Aorta (tissue), 5 donors: ENCODE data around the gene ADAMTS3. TPM values are rescaled to one million over a fixed set of nuclear protein-coding genes. Genes with fewer than 3 reads are reported as not detected.
A peak's percentile ranks its signal among the peaks of the same experiment; 100 is the strongest.

ENCODE experiments used
- ATAC-seq: fragments of 200-7000 bp; cut with Tn5 transposase; one replicate; pipeline ENCODE4 v1.9.1; 2022; ENCODE audit warnings: moderate library complexity; ENCODE audit not compliant: low FRiP score
- DNase-seq, 2 donors: peaks; one replicate each; pipeline ENCODE4 v3.0.0-alpha.2; 2020
- H3K27ac ChIP-seq, 2 donors: one replicate each; pipeline ENCODE4 v1.5.1; 2013; ENCODE audit warnings: low read length in 2 of 2, mild to moderate bottlenecking in 2 of 2, moderate library complexity in 2 of 2, control low read depth in 1 of 2, inconsistent platforms in 1 of 2, low read depth in 1 of 2
- H3K27me3 ChIP-seq, 2 donors: one replicate each; pipeline ENCODE4 v1.6.1; 2013; ENCODE audit warnings: control low read depth in 1 of 2, low read length in 1 of 2, mild to moderate bottlenecking in 1 of 2, moderate library complexity in 1 of 2; ENCODE audit not compliant: insufficient read depth in 2 of 2, control insufficient read depth in 1 of 2
- H3K36me3 ChIP-seq, 2 donors: one replicate each; pipeline ENCODE4 v1.6.1; 2013; ENCODE audit warnings: control low read depth in 1 of 2, low read length in 1 of 2, mild to moderate bottlenecking in 1 of 2; ENCODE audit not compliant: insufficient read depth in 2 of 2, control insufficient read depth in 1 of 2
- H3K4me1 ChIP-seq, 2 donors: one replicate each; pipeline ENCODE4 v1.6.1; 2013; ENCODE audit warnings: low read length in 2 of 2, control low read depth in 1 of 2, mild to moderate bottlenecking in 1 of 2, moderate library complexity in 1 of 2; ENCODE audit not compliant: insufficient read depth in 2 of 2, control insufficient read depth in 1 of 2
- H3K4me3 ChIP-seq, 2 donors: one replicate each; pipeline ENCODE4 v1.5.1; 2013; ENCODE audit warnings: low read length in 2 of 2, control low read depth in 1 of 2, mild to moderate bottlenecking in 1 of 2
- H3K9me3 ChIP-seq: one replicate; pipeline ENCODE4 v1.6.1; 2013; ENCODE audit warnings: mild to moderate bottlenecking, low read length; ENCODE audit not compliant: control insufficient read depth
- WGBS, 2 donors: extraction: QIAGEN DNeasy Blood & Tissue Kit; methylation state at CpG; one replicate each; pipeline ENCODE4 v1.1.7; 2013; 5-methylcytosine and 5-hydroxymethylcytosine counted together
- intact Hi-C, 2 donors: fragments of 100-400 bp; cut with DNase I; formaldehyde crosslinking; loops; one replicate each; pipeline versions ENCODE4 v1.14.2 to v1.15.0; 2022
- polyA plus RNA-seq, 2 donors: library from polyadenylated mRNA; stranded (reverse); fragments of 200-250 nt; gene quantifications; one replicate each; pipeline ENCODE4 v1.2.3, GENCODE V29; 2013
- total RNA-seq, 2 donors: library from RNA; stranded (reverse); fragmentation: NEBNext Ultra II Directional; extraction: Animal tissue kit (Norgen Biotek cat#: 25700); gene quantifications; one replicate each; pipeline ENCODE4 v1.2.1, GENCODE V29; 2021
- donor health status: healthy with polysubstance abuse.
- donor health status: Bipolar disorder and iron deficiency.
- donor health status: DM: no; HTN: no; CAD: no.
- donor health status: DM: no; HTN: no; CAD: no.
- donor health status: DM: yes; HTN: yes; CAD: no.

ADAMTS3 gene
- total and polyA plus RNA-seq, 4 donors, result 0.25 to 5.9 (median 2.5) TPM

DNA sequence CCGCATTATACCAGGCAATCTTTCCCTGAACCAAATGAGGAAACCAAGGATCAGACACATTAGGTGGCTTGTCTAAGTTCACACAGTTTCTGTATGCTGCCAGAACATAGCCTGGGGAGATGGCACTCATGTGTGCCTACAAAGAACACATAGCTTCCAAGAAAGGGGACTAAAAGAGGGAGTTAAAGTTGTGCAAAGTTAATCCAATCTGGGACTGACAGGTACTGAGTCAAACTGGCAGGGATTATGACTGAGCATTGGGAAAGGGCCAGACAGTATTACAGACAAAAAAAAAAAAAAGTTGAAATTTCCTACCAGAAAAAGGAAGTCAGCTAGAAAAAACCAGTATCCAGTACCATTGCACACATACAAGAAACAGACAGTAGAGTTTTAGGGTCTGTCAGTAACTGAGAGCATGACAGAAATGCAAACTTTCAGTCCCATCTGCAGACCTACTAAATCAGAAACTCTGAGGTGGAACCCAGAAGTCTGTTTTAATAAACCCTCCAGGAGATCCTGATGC is 37.2 kb downstream of the ADAMTS3 start:
- Histone ChIP-seq H3K4me1 (no peaks in the 10 kb centered on the region), H3K9me3 (no peaks in the 10 kb centered on the region), H3K4me3 (no peak overlapping the region), H3K36me3 (no peaks in the 10 kb centered on the region), H3K27ac (no peak overlapping the region), H3K27me3 (no peaks in the 10 kb centered on the region)
- ATAC-seq (no peak), DNase-seq (no peak)
- WGBS, 2 donors, result 96 to 98% methylated on average over 1 of the region's 1 CpG
- intact Hi-C loops, result no loop called here

DNA sequence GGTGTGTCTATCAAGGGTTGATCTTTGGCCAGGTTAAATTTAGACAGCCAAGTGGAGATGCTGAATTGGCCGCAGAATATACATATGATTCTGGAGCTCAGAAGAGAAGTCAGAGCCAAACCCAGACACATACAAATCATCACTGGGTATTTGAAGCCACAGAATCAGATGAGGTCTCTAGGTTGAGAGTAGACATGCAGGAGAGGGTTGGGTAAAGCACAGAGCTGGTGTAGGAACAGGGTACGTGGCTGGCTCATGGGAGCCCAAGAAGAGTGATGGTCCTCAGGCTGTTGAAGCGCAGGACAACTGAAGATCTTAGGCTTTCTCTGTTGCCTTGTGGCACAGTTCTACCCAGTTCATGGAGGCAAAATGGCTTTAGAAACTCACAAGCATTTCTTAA is 37.7 kb downstream of the ADAMTS3 start:
- DNase-seq (no peak), ATAC-seq (peak; percentile 48)
- Histone ChIP-seq H3K9me3 (no peaks in the 10 kb centered on the region), H3K27ac (no peak overlapping the region), H3K36me3 (no peaks in the 10 kb centered on the region), H3K27me3 (no peaks in the 10 kb centered on the region), H3K4me3 (no peak overlapping the region), H3K4me1 (no peaks in the 10 kb centered on the region)
- 91 to 94% methylated on average over 3 of the region's 3 CpGs for WGBS, 2 donors
- intact Hi-C loops, result no loop called here

DNA sequence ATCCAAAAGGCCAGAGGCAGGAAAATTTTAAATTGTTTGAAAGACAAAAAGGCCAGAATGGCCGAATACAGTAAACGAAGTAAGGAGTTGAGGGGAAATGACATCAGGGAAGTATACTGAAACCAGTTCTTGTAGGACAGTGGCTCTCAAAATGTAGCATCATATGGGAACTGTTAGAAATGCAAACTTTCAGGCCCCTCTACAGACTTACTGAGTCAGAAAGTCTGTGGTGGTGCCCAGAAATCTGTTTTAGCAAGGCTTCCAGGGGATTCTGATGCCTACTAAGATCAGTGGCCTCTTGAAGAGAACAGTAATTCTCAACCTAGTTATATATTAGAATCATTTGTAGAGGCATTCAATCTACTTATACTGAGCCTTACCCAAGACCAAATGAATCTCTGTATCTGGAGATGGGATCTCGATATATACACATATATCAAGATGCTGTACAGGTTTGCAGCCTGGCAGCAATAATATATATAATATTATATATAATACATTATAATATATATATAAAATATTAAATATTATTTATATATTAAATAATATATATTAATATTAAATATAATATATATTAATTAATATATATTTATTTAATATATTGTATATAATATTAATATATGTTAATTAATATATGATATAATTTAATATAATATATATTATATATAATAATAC is 39.7 kb downstream of the ADAMTS3 start:
- no peak for ATAC-seq
- H3K36me3 ChIP-seq, result no peaks in the 10 kb centered on the region
- H3K27me3 ChIP-seq, result no peaks in the 10 kb centered on the region
- 94 to 95% methylated on average over 3 of the region's 3 CpGs for WGBS, 2 donors
- intact Hi-C loops, result loop anchor here in 1 of 2 donors (5.0 kb wide), 1 partner anchor 62 kb away; no protein-coding TSS in a partner anchor
- H3K9me3 ChIP-seq, result no peaks in the 10 kb centered on the region
- H3K27ac ChIP-seq, result no peak overlapping the region
- no peak for DNase-seq
- H3K4me1 ChIP-seq, result peaks cover 0 to 3% of the 10 kb centered on the region in 2 donors
- H3K4me3 ChIP-seq, result no peak overlapping the region

DNA sequence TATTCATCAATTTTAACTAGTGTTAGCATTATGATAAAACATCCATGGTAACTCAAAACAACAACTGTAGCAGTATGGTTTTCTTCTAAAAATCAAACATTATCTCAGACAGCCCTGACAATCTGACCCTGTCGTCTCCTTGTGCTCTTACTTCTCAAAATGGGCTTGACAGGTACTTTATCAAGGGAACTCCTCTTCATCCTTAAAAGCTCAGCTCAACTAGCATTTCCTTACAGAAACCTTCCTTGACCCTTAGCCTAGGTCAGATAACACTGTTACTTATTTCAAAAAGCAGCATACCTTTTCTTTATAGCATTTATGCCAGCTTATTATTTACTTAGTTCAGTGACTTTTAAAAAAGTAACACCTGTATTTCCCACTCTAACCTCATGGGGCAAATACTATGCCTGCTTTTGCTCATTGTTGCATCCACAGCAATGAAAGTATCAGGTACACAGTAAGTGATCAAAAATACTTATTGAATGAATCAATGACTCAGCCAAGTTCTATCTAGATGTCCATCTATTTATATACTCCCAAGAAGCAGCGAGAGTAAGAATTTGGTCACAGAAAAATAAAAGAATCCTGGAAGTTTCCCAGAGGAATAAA is 41.9 kb downstream of the ADAMTS3 start:
- intact Hi-C loops, result loop anchor here in 1 of 2 donors (5.0 kb wide), 1 partner anchor 60 kb away; no protein-coding TSS in a partner anchor
- Histone ChIP-seq H3K36me3 (no peaks in the 10 kb centered on the region), H3K4me1 (peaks cover 0 to 3% of the 10 kb centered on the region in 2 donors), H3K27ac (no peak overlapping the region), H3K4me3 (no peak overlapping the region), H3K27me3 (no peaks in the 10 kb centered on the region), H3K9me3 (no peaks in the 10 kb centered on the region)
- ATAC-seq (no peak), DNase-seq (no peak)
- 12% methylated on average over 2 of the region's 2 CpGs for WGBS, 2 donors

DNA sequence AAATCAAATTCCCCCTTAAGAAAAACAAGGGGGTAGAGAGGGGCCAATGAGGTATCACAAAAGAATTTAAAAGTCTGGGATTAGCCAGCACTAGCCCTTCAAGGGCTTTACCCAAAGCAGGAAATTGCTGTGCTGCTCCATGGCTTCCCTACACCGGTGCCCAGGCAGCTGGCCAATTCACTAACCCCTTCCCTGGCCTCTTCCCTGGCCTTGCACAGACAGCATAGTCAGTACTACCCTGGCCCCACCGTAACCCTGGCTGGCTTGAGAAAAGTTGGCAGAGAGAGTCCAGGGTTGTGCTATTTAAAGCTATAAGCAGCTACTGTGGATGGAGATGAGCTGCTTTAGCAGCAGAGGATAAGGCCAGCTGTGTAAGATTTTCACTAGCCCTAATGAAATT is 43.1 kb downstream of the ADAMTS3 start:
- intact Hi-C loops, result loop anchor here in 1 of 2 donors (5.0 kb wide), 1 partner anchor 59 kb away; no protein-coding TSS in a partner anchor
- peak; percentile 77 to 86 for DNase-seq
- Histone ChIP-seq H3K4me1 (peaks cover 0 to 3% of the 10 kb centered on the region in 2 donors), H3K27me3 (no peaks in the 10 kb centered on the region), H3K27ac (no peak overlapping the region), H3K4me3 (no peak overlapping the region), H3K36me3 (no peaks in the 10 kb centered on the region), H3K9me3 (no peaks in the 10 kb centered on the region)
- WGBS, 2 donors, result 1 to 5% methylated on average over 2 of the region's 2 CpGs
- peak; percentile 64 for ATAC-seq

DNA sequence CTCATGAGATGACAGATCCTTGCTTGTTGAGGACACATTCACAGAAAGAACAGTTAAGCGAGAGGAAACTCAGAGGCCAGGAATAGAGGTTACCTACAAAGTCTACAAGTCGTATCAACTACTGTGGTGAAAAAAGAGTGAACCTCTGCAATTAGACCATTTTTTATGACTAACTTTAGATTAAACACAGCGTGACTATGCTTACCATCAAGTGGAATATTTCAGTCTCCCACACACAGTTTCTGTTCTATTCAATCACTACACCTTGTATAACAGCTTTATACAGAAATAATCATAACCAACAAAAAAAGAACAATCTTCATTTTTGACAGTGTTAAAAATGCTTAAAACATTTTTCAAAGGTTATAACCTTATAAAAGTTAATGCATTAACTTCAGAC is 46.6 kb downstream of the ADAMTS3 start:
- H3K27me3 ChIP-seq, result no peaks in the 10 kb centered on the region
- DNase-seq (no peak), ATAC-seq (no peak)
- 94 to 97% methylated on average over 3 of the region's 3 CpGs for WGBS, 2 donors
- H3K4me3 ChIP-seq, result no peak overlapping the region
- no peaks in the 10 kb centered on the region for H3K9me3 ChIP-seq
- peaks cover 0 to 3% of the 10 kb centered on the region in 2 donors for H3K4me1 ChIP-seq
- H3K27ac ChIP-seq, result no peak overlapping the region
- no peaks in the 10 kb centered on the region for H3K36me3 ChIP-seq
- intact Hi-C loops, result no loop called here

DNA sequence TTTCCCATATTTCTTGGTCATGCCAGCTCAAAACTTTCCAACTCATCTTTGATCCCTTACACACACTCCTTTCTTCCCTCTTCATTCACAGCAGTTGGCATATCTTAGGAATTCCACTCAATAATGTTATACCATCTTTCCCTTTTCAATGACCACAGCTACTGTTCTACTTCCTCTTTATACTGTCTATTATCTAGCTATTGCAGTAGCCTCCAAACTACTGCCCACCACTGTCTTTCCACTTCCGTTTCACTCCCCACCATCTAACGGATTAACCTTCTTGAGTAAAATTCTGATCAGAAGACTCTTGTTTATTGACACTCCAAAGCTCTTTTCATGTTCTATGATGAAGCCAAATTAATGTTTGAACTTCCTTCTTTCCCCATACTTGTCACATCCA is 55.8 kb downstream of the ADAMTS3 start:
- no peaks in the 10 kb centered on the region for H3K9me3 ChIP-seq
- ATAC-seq (no peak), DNase-seq (no peak)
- H3K4me3 ChIP-seq, result no peak overlapping the region
- H3K36me3 ChIP-seq, result no peaks in the 10 kb centered on the region
- 92% methylated on average over 2 of the region's 2 CpGs for WGBS, 2 donors
- intact Hi-C loops, result no loop called here
- H3K27me3 ChIP-seq, result no peaks in the 10 kb centered on the region
- no peak overlapping the region for H3K27ac ChIP-seq
- no peaks in the 10 kb centered on the region for H3K4me1 ChIP-seq

DNA sequence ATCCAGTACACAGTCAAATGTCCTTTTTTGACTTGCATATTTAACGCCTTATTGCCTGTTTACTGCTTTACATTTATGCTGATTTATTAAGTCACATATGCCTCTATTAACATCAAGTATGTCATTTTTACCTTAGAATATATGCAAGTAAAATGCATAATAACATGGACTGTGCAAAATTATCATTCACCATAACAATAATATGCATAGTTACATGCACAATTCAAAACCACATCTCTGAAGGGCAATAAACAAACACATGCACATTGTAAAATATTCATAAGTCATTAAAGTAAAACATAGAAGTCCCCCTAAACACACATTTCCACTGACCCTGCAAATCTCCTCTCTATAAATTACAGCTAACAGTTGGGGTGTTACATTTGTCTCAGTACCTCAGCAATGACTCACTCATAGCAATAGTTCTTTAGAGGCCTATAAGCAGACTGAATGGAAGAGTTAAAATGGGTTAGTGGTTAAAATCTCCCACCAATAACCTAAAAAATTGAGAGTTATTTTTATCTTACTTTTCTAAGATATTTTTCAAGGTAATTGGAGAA is 61.1 kb downstream of the ADAMTS3 start:
- Histone ChIP-seq H3K4me1 (no peaks in the 10 kb centered on the region), H3K4me3 (no peak overlapping the region), H3K27ac (no peak overlapping the region), H3K9me3 (no peaks in the 10 kb centered on the region), H3K36me3 (no peaks in the 10 kb centered on the region), H3K27me3 (no peaks in the 10 kb centered on the region)
- no peak for DNase-seq
- intact Hi-C loops, result loop anchor here (5.0 kb wide), 2 partner anchors 194 to 514 kb away; no protein-coding TSS in a partner anchor
- no peak for ATAC-seq
- 91 to 92% methylated on average over 1 of the region's 1 CpG for WGBS, 2 donors
